Measurements from ENCODE around the gene ZDHHC11.
"Not testable (repeated sequence)": the region's sequence is repeated elsewhere in the genome, so short reads cannot be mapped to it uniquely, and the experiment has no call there.

GRCh38 chr5:828194-828593 is 22.6 kb downstream of the ZDHHC11 start:
- TF ChIP-seq REST (IDR thresholded peaks at IDR 0.05; ENCODE audit: unreplicated experiment); EZH2phosphoT487 (IDR thresholded peaks at IDR 0.05; ENCODE audit: unreplicated experiment); ETS1 (IDR thresholded peaks at IDR 0.05); CTCF (conservative IDR thresholded peaks at IDR 0.05; ENCODE audit: low read depth in 2 of 2); EZH2 (IDR thresholded peaks at IDR 0.05; ENCODE audit: low read depth, unreplicated experiment); POLR2AphosphoS5 (IDR thresholded peaks at IDR 0.05; ENCODE audit: low read depth); STAT1 (IDR thresholded peaks at IDR 0.05; ENCODE audit: unreplicated experiment); CREB1 (CRISPR knock-in tag; IDR thresholded peaks at IDR 0.05; ENCODE audit: low read depth); NANOG (IDR thresholded peaks at IDR 0.05; ENCODE audit: borderline replicate concordance); JUNB (IDR thresholded peaks at IDR 0.05; ENCODE audit: unreplicated experiment): not testable (repeated sequence)
